T-helper 17 cell (primary cell): ENCODE data around the gene NUPR1. TPM values are rescaled to one million over a fixed set of nuclear protein-coding genes. Genes with fewer than 3 reads are reported as not detected.
A peak's percentile ranks its signal among the peaks of the same experiment; 100 is the strongest.
"Not testable (repeated sequence)": the region's sequence is repeated elsewhere in the genome, so short reads cannot be mapped to it uniquely, and the experiment has no call there.

Experiments used
- ATAC-seq: fragments of 150-1000 bp; cut with Tn5 transposase; 2 replicates; pipeline ENCODE4 v1.10.0; 2021; ENCODE audit warnings: mild to moderate bottlenecking, moderate library complexity
- DNase-seq, 3 donors: peaks; one replicate each; pipeline versions ENCODE4 v3.0.0 to v3.0.0-alpha.2; 2020 to 2021
- H3K9me3 ChIP-seq: one replicate; pipeline ENCODE4 v1.7.0; 2013; ENCODE audit warnings: low read length, mild to moderate bottlenecking; ENCODE audit not compliant: control insufficient read depth, poor library complexity, severe bottlenecking
- H3K27ac Mint-ChIP-seq: one replicate; pipeline ENCODE4 v1.8.0; 2022; ENCODE audit warnings: mild to moderate bottlenecking, moderate library complexity, mixed read lengths
- H3K27me3 Mint-ChIP-seq: one replicate; pipeline ENCODE4 v1.8.0; 2022; ENCODE audit warnings: mixed read lengths
- H3K36me3 Mint-ChIP-seq: one replicate; pipeline ENCODE4 v1.8.0; 2022; ENCODE audit warnings: low read depth, mixed read lengths
- H3K4me1 Mint-ChIP-seq: one replicate; pipeline ENCODE4 v1.8.0; 2022; ENCODE audit warnings: mild to moderate bottlenecking, mixed read lengths
- H3K4me3 Mint-ChIP-seq: one replicate; pipeline ENCODE4 v1.8.0; 2022; ENCODE audit warnings: mild to moderate bottlenecking, moderate library complexity, mixed read lengths
- total RNA-seq, 4 donors: library from RNA in 2 of 4; stranded (reverse) in 2 of 4; gene quantifications; one replicate each; pipeline ENCODE4 v1.2.3 and lab custom pipeline; 2022 to 2026

The NUPR1 gene
- total RNA-seq, 2 donors from 2014 or later: 0.07 to 0.13 TPM

DNA sequence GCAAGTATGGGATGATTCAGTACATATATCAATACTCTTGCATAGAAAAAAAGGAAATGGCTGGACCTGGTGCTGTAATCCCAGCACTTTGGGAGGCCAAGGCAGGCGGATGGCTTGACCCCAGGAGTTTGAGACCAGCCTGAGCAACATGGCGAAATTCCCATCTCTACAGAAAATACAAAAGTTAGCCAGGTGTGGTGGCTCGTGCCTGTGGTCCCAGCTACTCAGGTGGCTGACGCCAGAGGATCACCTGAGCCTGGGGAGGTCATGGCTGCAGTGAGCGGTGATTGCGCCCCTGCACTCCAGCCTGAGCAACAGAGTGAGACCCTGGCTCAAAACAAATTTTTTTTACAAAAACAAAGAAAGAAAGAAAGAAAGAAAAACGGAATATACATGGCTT lies 7.9 kb upstream of the NUPR1 start:
- H3K36me3 Mint-ChIP-seq: no peaks in the 10 kb centered on the region
- no peaks in the 10 kb centered on the region for H3K27me3 Mint-ChIP-seq
- H3K9me3 ChIP-seq: no peaks in the 10 kb centered on the region
- peaks cover 14% of the 10 kb centered on the region for H3K4me1 Mint-ChIP-seq
- no peak for DNase-seq
- ATAC-seq: no peak
- H3K4me3 Mint-ChIP-seq: no peak overlapping the region
- H3K27ac Mint-ChIP-seq: no peak overlapping the region

DNA sequence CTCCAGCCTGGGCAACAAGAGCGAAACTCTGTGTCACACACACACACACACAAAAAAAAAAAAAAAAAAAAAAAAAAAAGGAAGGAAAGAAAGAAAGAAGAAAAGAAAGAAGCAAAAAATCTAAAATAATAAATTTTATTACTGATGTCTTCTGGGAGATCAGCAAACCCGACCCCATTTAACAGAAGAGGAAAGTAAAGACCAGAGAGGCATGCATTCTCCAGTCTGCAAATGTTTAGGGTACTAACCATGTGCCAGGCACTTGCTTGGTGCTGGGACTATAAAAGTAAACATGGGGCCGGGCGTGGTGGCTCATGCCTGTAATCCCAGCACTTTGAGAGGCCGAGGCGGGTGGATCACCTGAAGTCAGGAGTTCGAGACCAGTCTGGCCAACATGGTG lies 7.2 kb upstream of the NUPR1 start:
- not testable (repeated sequence) for H3K4me3 Mint-ChIP-seq, H3K27me3 Mint-ChIP-seq, H3K36me3 Mint-ChIP-seq, DNase-seq, H3K27ac Mint-ChIP-seq, H3K9me3 ChIP-seq, ATAC-seq
- H3K4me1 Mint-ChIP-seq: peaks cover 16% of the 10 kb centered on the region

DNA sequence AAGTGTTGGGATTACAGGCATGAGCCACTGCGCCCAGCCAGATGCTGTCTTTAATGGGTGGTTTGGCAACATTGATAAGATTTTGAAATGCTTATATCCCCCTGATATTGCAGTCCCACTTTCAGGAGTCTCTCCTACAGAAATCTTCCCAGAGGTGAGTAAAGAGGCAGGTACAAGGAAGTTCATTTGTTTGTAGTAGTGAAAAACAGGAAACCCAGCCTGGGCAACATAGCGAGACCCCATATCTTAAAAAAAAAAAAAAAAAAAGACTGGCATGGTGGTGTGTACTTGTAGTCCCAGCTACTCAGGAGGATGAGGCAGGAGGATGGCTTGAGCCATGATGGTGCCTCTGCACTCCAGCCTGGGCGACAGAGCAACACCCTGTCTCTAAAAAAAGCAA lies 6.2 kb upstream of the NUPR1 start:
- Mint-ChIP-seq H3K27me3 (no peaks in the 10 kb centered on the region), H3K4me3 (no peak overlapping the region), H3K36me3 (no peaks in the 10 kb centered on the region), H3K4me1 (peaks cover 20% of the 10 kb centered on the region), H3K27ac (no peak overlapping the region)
- no peaks in the 10 kb centered on the region for H3K9me3 ChIP-seq
- DNase-seq: no peak
- no peak for ATAC-seq

DNA sequence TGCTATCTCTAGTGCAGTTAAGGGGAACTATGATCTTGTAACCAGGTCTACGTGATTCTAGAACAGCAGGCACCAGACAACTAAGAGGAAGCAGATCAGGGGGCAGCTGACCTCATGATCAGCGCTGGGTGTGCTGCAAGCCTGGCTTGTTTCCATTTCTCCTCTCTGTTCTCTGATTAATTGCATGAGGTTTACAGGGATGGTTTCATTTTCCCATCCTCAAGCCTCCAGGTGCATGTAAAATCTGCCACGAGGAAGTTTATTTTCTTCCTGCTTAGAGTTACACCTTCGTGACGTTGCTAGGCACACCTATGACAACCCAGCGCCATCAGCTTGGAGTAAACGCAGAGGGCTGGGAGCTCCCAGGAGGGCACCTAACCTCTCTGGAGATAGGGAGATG lies 4.3 kb upstream of the NUPR1 start:
- Mint-ChIP-seq H3K27ac (no peak overlapping the region), H3K36me3 (no peaks in the 10 kb centered on the region), H3K4me3 (no peak overlapping the region), H3K27me3 (no peaks in the 10 kb centered on the region), H3K4me1 (peaks cover 26% of the 10 kb centered on the region)
- no peaks in the 10 kb centered on the region for H3K9me3 ChIP-seq
- DNase-seq (no peak), ATAC-seq (peak; percentile 45)

DNA sequence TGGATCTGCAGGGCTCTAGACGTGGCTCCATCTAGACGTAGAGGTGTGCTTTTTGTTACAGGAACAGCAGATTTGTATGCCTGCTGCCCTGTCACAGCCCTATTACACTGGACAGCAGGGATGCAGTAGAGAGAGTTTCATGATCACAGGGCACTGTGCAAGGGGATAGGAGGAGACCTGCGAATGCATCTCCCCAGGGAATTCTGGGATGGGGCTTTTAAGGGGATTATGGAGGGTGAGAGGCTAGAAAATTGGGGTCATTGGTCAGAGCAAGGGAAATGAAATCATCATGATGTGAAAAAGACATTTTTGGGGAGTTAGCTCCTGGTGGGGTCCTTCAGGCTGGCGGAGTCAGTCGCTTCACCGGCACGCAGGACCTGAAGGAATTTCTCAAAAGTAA lies 3.9 kb upstream of the NUPR1 start:
- Mint-ChIP-seq H3K4me1 (peaks cover 30% of the 10 kb centered on the region), H3K4me3 (no peak overlapping the region), H3K27me3 (no peaks in the 10 kb centered on the region), H3K36me3 (peaks cover 2% of the 10 kb centered on the region), H3K27ac (no peak overlapping the region)
- ATAC-seq: no peak
- H3K9me3 ChIP-seq: no peaks in the 10 kb centered on the region
- DNase-seq: no peak

DNA sequence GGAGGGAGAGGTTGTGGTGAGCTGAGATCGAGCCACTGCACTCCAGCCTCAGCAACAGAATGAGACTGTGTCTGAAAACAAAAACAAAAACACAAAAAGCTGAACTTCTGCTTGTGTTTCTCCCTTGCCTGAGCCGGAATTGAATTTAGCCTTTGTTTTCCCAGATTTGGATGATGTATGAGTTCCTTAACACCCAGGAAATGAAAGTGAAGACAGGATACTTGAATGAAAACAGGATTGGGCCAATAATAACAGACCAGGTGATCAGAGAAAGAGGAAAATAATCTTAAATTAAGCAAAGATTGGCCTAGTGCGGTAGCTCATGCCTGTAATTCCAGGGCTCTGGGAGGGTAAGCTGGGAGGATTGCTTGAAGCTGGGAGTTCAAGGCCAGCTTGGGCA lies 1.6 kb upstream of the NUPR1 start:
- ATAC-seq (no peak), DNase-seq (no peak)
- Mint-ChIP-seq H3K4me3 (no peak overlapping the region), H3K4me1 (peaks cover 36% of the 10 kb centered on the region), H3K27me3 (no peaks in the 10 kb centered on the region), H3K36me3 (peaks cover 2% of the 10 kb centered on the region), H3K27ac (peak overlapping the region; percentile 56)
- no peaks in the 10 kb centered on the region for H3K9me3 ChIP-seq

DNA sequence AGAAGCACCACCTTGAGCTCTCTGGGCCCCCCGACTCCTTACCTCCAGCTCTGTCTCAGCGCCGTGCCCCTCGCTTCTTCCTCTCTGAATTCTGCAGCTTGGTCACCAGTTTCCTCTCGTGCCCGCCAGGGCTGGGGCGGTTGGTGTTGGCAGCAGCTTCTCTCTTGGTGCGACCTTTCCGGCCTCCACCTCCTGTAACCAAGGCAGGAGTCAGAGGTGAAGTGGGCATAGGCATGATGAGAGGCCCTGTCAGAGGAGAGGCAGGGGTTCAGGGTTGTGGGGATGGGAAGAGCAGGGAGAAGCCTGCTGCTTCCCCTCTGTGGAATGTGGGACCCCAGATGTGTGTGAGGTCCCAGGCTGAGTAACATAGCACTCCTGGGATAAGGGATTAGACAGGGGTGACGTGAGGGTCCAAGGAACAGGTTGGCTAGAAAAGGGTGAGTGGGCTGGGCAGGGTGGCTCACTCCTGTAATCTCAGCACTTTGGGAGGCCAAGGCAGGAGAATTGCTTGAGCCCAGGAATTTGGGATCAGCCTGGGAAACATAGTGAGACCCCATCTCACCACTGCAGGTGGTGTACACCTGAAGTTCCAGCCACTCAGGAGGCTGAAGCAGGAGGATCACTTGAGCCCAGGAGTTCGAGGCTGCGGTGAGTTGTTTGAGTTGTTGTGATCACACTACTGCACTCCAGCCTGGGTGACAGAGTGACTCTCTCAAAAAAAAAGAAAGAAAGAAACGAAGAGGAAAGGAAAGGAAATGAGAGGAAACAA lies 626 bp downstream of the NUPR1 start:
- Mint-ChIP-seq H3K36me3 (peaks cover 2% of the 10 kb centered on the region), H3K27ac (peak overlapping the region; percentile 94), H3K27me3 (no peaks in the 10 kb centered on the region), H3K4me3 (no peak overlapping the region), H3K4me1 (peaks cover 48% of the 10 kb centered on the region)
- DNase-seq (no peak), ATAC-seq (no peak)
- no peaks in the 10 kb centered on the region for H3K9me3 ChIP-seq

DNA sequence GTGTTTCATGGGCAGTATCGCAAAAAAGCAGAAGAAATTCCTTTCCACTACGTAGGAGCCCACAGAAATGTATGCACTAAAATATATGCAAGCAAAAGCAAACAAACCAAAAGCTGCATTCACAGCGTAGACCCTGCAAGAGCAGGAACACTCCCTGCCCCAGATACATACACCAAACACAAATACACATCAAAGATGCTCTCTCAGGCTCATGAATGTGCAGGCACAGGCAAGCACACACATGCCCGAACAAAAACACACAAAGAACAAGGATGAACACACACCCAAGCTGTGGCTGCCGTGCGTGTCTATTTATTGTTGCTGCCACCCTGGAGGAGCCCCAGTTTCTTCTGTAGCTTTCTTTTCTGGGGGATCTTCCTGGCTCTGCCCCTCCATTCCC lies 1.7 kb downstream of the NUPR1 start:
- H3K36me3 Mint-ChIP-seq: peaks cover 2% of the 10 kb centered on the region
- no peaks in the 10 kb centered on the region for H3K9me3 ChIP-seq
- no peak overlapping the region for H3K4me3 Mint-ChIP-seq
- ATAC-seq (no peak), DNase-seq (no peak)
- H3K27ac Mint-ChIP-seq: peak overlapping the region; percentile 94
- peaks cover 49% of the 10 kb centered on the region for H3K4me1 Mint-ChIP-seq
- no peaks in the 10 kb centered on the region for H3K27me3 Mint-ChIP-seq

DNA sequence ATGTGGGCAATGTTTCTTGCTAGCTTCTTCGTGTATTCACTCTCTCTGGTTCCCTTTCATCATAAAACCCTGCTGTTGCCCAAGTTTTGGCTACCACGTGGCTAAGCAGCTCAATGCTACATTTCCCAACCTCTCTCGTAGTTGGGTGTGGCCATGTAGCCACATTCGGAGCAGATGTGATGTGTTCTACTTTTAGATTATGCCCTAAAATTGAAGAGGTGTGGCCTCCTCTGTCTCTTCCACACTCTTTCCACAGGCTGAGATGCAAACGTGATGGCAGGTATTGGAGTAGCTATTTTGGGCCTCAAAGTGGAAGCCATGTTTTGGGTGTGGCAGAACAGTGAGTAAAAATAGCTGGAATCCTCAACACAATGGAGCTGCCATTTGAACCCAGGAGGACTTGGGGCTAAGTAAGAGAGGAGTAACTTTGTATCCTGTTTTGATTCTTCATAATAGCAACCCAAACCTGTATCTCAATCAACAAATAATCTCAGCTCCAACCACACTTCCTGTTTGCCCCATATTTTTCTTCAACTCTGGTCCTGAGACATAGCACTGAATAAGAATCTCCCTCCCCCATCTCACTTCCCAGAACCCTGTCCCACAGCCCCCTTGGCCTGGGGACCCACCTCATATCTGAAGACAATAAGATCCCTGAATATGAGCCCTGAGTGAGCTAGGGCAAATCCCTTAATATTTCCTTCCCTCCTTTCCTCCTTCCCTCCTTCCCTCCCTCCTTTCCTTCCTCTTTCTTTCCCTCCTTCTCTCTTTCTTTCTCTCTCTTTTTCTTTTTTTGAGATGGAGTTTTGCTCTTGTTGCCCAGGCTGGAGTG lies 4.0 kb downstream of the NUPR1 start:
- H3K27me3 Mint-ChIP-seq: no peaks in the 10 kb centered on the region
- peaks cover 2% of the 10 kb centered on the region for H3K36me3 Mint-ChIP-seq
- H3K4me1 Mint-ChIP-seq: peaks cover 42% of the 10 kb centered on the region
- DNase-seq (no peak), ATAC-seq (peak; percentile 80)
- H3K4me3 Mint-ChIP-seq: peak overlapping the region; percentile 71
- H3K27ac Mint-ChIP-seq: peak overlapping the region; percentile 92
- no peaks in the 10 kb centered on the region for H3K9me3 ChIP-seq

DNA sequence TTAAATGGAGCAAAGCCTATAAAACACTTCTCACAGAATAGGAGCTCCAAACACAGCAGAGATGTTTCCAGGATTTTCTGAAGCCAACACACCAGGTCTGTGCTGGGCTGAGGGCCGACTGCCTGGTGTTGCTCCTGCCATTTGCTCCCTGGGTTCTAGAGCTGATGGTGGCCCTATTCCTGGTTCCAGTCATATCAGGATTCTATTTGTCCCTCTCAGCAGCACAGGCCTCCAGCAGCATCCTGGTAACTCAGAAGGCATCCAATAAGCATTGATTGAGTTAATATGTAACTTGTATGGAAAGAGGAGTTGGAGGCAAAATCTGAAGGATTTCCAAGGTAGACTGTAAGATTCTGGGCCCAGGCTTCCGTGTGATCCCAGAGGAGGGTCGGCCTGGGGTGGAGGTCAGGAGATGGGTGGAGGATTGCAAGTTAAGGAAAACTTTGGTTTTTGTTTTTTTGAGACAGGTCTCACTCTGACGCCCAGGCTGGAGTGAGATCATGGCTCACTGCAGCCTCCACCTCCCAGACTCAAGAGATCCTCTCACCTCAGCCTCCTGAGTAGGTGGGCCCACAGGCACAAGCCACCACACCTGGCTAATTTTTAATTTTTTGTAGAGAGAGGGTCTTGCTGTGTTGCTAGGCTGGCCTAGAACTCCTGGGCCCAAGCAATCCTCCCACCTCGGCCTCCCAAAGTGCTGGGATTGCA lies 5.7 kb downstream of the NUPR1 start:
- peaks cover 2% of the 10 kb centered on the region for H3K36me3 Mint-ChIP-seq
- H3K27me3 Mint-ChIP-seq: no peaks in the 10 kb centered on the region
- DNase-seq: no peak
- ATAC-seq: no peak
- peak overlapping the region; percentile 92 for H3K27ac Mint-ChIP-seq
- H3K4me1 Mint-ChIP-seq: peaks cover 32% of the 10 kb centered on the region
- no peaks in the 10 kb centered on the region for H3K9me3 ChIP-seq
- H3K4me3 Mint-ChIP-seq: peak overlapping the region; percentile 75

DNA sequence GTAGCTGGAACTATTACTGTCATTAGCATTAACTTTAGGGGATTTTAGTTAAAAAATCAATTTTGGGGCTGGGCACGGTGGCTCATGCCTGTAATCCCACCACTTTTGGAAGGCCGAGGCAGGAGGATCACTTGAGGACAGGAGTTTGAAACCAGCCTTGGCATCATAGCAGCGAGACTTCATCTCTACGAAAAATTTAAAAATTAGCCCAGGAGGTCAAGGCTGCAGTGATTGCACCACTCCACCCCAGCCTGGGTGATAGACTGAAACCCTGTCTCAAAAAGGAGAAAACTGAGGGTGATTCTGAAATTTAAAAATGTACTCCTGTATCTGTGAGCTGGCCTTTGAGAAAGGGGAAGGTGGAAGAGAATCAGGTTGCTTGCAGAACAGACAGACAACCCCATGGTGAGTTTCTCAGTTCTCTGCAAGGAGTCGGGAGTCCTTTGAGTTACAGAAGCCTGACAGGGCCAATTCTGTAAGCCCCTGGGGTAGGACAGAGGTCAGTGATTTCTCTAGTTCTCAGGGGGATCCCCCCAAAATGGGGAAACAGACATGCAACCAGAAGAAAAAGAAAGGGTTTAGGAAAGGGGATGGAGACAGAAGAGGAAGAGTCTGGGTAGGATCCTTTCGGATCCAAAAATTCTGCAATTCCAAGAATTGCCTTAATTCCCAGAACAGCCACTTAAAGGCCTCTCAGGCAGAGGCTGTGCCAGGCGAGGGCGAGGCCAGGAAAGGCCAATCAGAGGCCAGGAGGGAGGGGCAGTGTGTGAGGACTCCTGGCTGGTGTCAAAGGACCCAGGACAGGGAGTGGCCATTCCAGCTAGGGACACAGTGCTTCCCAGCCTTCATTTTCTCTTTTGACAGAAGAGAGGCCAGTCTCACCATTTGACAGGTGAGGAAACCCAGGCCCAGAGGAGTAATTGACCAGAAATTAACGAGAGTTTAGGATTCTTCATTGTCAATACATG lies 6.7 kb downstream of the NUPR1 start:
- no peak for DNase-seq
- no peak for ATAC-seq
- Mint-ChIP-seq H3K4me3 (no peak overlapping the region), H3K4me1 (peaks cover 24% of the 10 kb centered on the region), H3K27ac (peak overlapping the region; percentile 92), H3K27me3 (no peaks in the 10 kb centered on the region), H3K36me3 (no peaks in the 10 kb centered on the region)
- no peaks in the 10 kb centered on the region for H3K9me3 ChIP-seq

DNA sequence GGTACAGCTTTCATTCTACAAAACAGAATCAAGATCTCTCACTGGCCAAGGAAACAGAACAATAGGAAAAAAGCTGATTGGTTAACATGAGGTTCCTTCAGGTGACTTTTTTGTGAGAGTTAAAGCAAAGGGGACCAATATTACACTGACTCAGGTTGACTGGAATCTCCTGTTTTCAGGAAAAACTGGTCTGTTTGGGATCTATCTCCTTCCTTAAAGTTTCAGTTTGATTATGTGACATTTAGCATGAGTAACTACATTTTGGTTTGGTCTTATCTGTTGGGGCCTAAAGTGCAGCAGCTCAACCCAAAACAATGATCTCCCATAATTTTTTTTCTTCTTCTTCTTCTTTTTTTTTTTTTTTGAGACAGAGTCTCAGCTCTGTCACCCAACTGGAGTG lies 9.7 kb downstream of the NUPR1 start:
- ATAC-seq (no peak), DNase-seq (no peak)
- Mint-ChIP-seq H3K36me3 (no peaks in the 10 kb centered on the region), H3K27me3 (no peaks in the 10 kb centered on the region), H3K4me1 (peaks cover 18% of the 10 kb centered on the region), H3K4me3 (no peak overlapping the region), H3K27ac (no peak overlapping the region)
- H3K9me3 ChIP-seq: no peaks in the 10 kb centered on the region
